GM23338 (cell line): ENCODE measurements around the gene PDGFC. TPM values are rescaled to one million over a fixed set of nuclear protein-coding genes. Genes with fewer than 3 reads are reported as not detected.

Experiments
- ATAC-seq: fragments of 200-7000 bp; cut with Tn5 transposase; 3 replicates; pipeline ENCODE4 v1.9.1; 2020
- DNase-seq: peaks from one replicate; pipeline ENCODE4 v3.0.0-alpha.2; 2015; ENCODE audit warnings: low spot score
- H2AFZ ChIP-seq: fragments of 200-600 bp; sonication (generic); 2 replicates; pipeline ENCODE4 v1.8.0; 2016; ENCODE audit warnings: antibody characterized with exemption, mild to moderate bottlenecking, moderate library complexity
- H3F3A ChIP-seq: fragments of 200-600 bp; sonication (generic); replicated peaks from 2 replicates; pipeline ENCODE4 v1.8.0; 2017; ENCODE audit warnings: antibody characterized with exemption, mixed run types, low read depth
- H3K27ac ChIP-seq: fragments of 200-600 bp; sonication (generic); 2 replicates; pipeline ENCODE4 v1.6.1; 2016; ENCODE audit warnings: low read depth
- H3K27me3 ChIP-seq: fragments of 200-600 bp; sonication (generic); 2 replicates; pipeline ENCODE4 v1.8.0; 2016; ENCODE audit warnings: mild to moderate bottlenecking, mixed run types, moderate library complexity; ENCODE audit not compliant: insufficient read depth
- H3K36me3 ChIP-seq: fragments of 200-600 bp; sonication (generic); 2 replicates; pipeline ENCODE4 v1.8.0; 2016; ENCODE audit warnings: mild to moderate bottlenecking; ENCODE audit not compliant: insufficient read depth
- H3K4me1 ChIP-seq: fragments of 200-600 bp; sonication (generic); 2 replicates; pipeline ENCODE4 v1.8.0; 2016; ENCODE audit warnings: mild to moderate bottlenecking, moderate library complexity; ENCODE audit not compliant: insufficient read depth
- H3K4me2 ChIP-seq: fragments of 200-600 bp; sonication (generic); 2 replicates; pipeline ENCODE4 v1.7.1; 2017; ENCODE audit warnings: mixed run types
- H3K4me3 ChIP-seq: fragments of 200-600 bp; sonication (generic); 2 replicates; pipeline ENCODE4 v1.6.1; 2016; ENCODE audit warnings: mixed run types
- H3K79me2 ChIP-seq: fragments of 200-600 bp; sonication (generic); replicated peaks from 2 replicates; pipeline ENCODE4 v1.8.0; 2017; ENCODE audit warnings: mild to moderate bottlenecking; ENCODE audit not compliant: insufficient read depth
- H3K9me2 ChIP-seq: fragments of 200-600 bp; sonication (generic); 2 replicates; pipeline ENCODE4 v1.8.0; 2017; ENCODE audit not compliant: insufficient read depth
- H4K20me1 ChIP-seq: fragments of 200-600 bp; sonication (generic); replicated peaks from 2 replicates; pipeline ENCODE4 v1.8.0; 2017; ENCODE audit warnings: mild to moderate bottlenecking; ENCODE audit not compliant: insufficient read depth
- H3K27ac Mint-ChIP-seq: 2 replicates; pipeline ENCODE4 v1.8.0; 2020; ENCODE audit warnings: inconsistent platforms, mild to moderate bottlenecking, moderate library complexity, mixed read lengths
- H3K27me3 Mint-ChIP-seq: 3 replicates; pipeline ENCODE4 v1.8.0; 2022; ENCODE audit warnings: low read depth, mild to moderate bottlenecking, moderate library complexity, mixed read lengths, inconsistent platforms; ENCODE audit not compliant: insufficient read depth, poor library complexity
- H3K36me3 Mint-ChIP-seq: 3 replicates; pipeline ENCODE4 v1.8.0; 2021; ENCODE audit warnings: low read depth, mild to moderate bottlenecking, inconsistent platforms, moderate library complexity, mixed read lengths
- H3K4me1 Mint-ChIP-seq: 3 replicates; pipeline ENCODE4 v1.8.0; 2020; ENCODE audit warnings: mild to moderate bottlenecking, inconsistent platforms, mixed read lengths
- H3K4me3 Mint-ChIP-seq: 3 replicates; pipeline ENCODE4 v1.8.0; 2021; ENCODE audit warnings: moderate library complexity, mild to moderate bottlenecking, inconsistent platforms, mixed read lengths
- H3K9me3 Mint-ChIP-seq: 3 replicates; pipeline ENCODE4 v1.8.0; 2020; ENCODE audit warnings: moderate library complexity, mild to moderate bottlenecking, inconsistent platforms, mixed read lengths
- CREB1 ChIP-seq: fragments of 250-450 bp; sonication (Bioruptor Pico); IDR thresholded peaks from 2 replicates; pipeline ENCODE4 v1.5.0; 2020; ENCODE audit warnings: low read depth, mild to moderate bottlenecking, moderate library complexity
- CTCF ChIP-seq, 2 experiments: fragments of 200-600 bp in 1 of 2; sonication (generic) in 1 of 2; conservative IDR thresholded peaks; 2 replicates each; pipeline versions ENCODE4 v1.5.1 to v1.6.1; 2016 to 2017; ENCODE audit warnings: antibody characterized with exemption in 2 of 2, low read depth in 2 of 2, mild to moderate bottlenecking in 2 of 2, moderate library complexity in 1 of 2
- ETS1 ChIP-seq: IDR thresholded peaks from 2 replicates; pipeline ENCODE4 v1.6.1; 2016; ENCODE audit warnings: antibody characterized with exemption
- EZH2 ChIP-seq: fragments of 200-600 bp; sonication (generic); IDR thresholded peaks from one replicate; pipeline ENCODE4 v1.8.0; 2017; ENCODE audit warnings: antibody characterized with exemption, mild to moderate bottlenecking, low read depth; ENCODE audit not compliant: unreplicated experiment
- EZH2phosphoT487 ChIP-seq: fragments of 200-600 bp; sonication (generic); IDR thresholded peaks from one replicate; pipeline ENCODE4 v1.8.1; 2018; ENCODE audit warnings: antibody characterized with exemption; ENCODE audit not compliant: unreplicated experiment
- JUNB ChIP-seq: IDR thresholded peaks from one replicate; pipeline ENCODE4 v1.6.1; 2016; ENCODE audit warnings: antibody characterized with exemption; ENCODE audit not compliant: unreplicated experiment
- NANOG ChIP-seq: IDR thresholded peaks from 2 replicates; pipeline ENCODE4 v1.6.1; 2016; ENCODE audit warnings: antibody characterized with exemption, borderline replicate concordance
- POLR2AphosphoS5 ChIP-seq: IDR thresholded peaks from 2 replicates; pipeline ENCODE4 v1.6.1; 2016; ENCODE audit warnings: antibody characterized with exemption, low read depth
- REST ChIP-seq: IDR thresholded peaks from one replicate; pipeline ENCODE4 v1.6.1; 2018; ENCODE audit warnings: antibody characterized with exemption; ENCODE audit not compliant: unreplicated experiment
- STAT1 ChIP-seq: IDR thresholded peaks from one replicate; pipeline ENCODE4 v1.6.1; 2016; ENCODE audit warnings: antibody characterized with exemption; ENCODE audit not compliant: unreplicated experiment
- ZNF114 ChIP-seq: fragments of 250-450 bp; sonication (Bioruptor Pico); IDR thresholded peaks from 2 replicates; pipeline ENCODE4 v1.5.0; 2020; ENCODE audit warnings: mild to moderate bottlenecking, moderate library complexity
- ZNF331 ChIP-seq: fragments of 250-450 bp; sonication (Bioruptor Pico); IDR thresholded peaks from 2 replicates; pipeline ENCODE4 v1.5.0; 2020; ENCODE audit warnings: low read depth, mild to moderate bottlenecking, moderate library complexity
- ZNF462 ChIP-seq: fragments of 250-450 bp; sonication (Bioruptor Pico); IDR thresholded peaks from 2 replicates; pipeline ENCODE4 v1.5.0; 2020; ENCODE audit warnings: mild to moderate bottlenecking, moderate library complexity
- polyA plus RNA-seq: library from polyadenylated mRNA; unstranded; fragments of >200 nt; fragmentation: Nextera tagmentation; extraction: Ambion mirVana; gene quantifications from 2 replicates; pipeline ENCODE4 v1.2.1, GENCODE V29; 2016
- total RNA-seq: library from RNA; depleted of rRNA; stranded (reverse); fragments of >200 nt; shearing (Covaris generic); gene quantifications from 2 replicates; pipeline ENCODE4 v1.2.3, GENCODE V29; 2014

Gene PDGFC
- total and polyA plus RNA-seq, 2 experiments from 2014 or later: 1.3 to 3.4 TPM

- ATAC-seq (no peak), DNase-seq (no peak)
- Mint-ChIP-seq H3K9me3 (no peaks in the 10 kb centered on the region), H3K4me1 (no peaks in the 10 kb centered on the region), H3K36me3 (no peaks in the 10 kb centered on the region), H3K27me3 (no peaks in the 10 kb centered on the region), H3K27ac (no peak overlapping the region), H3K4me3 (no peak overlapping the region)
- Histone ChIP-seq H3K9me2 (no peaks in the 10 kb centered on the region), H3K4me3 (no peak overlapping the region), H3F3A (no peaks in the 10 kb centered on the region), H3K4me2 (no peak overlapping the region), H3K27ac (no peak overlapping the region), H3K4me1 (no peaks in the 10 kb centered on the region), H3K79me2 (no peaks in the 10 kb centered on the region), H3K27me3 (no peaks in the 10 kb centered on the region), H2AFZ (no peak overlapping the region), H4K20me1 (no peaks in the 10 kb centered on the region), H3K36me3 (no peaks in the 10 kb centered on the region)
- TF ChIP-seq STAT1 (no peak), ZNF462 (CRISPR knock-in tag) (no peak), ZNF114 (no peak), EZH2 (no peak), EZH2phosphoT487 (no peak), REST (no peak), POLR2AphosphoS5 (no peak), CREB1 (no peak), NANOG (no peak), ZNF331 (no peak), JUNB (no peak), ETS1 (no peak), CTCF (conservative IDR thresholded peaks at IDR 0.05; ENCODE audit: low read depth in 2 of 2) (no peak)
These were observed 34.2 kb upstream of the PDGFC start for GRCh38 chr4:157005831-157006230.
